SK-N-SH treated with all-trans-retinoic acid at 6 μM for 48 hours (cell line): Measurements from ENCODE around the gene HELZ2.
"Not testable (repeated sequence)": the region's sequence is repeated elsewhere in the genome, so short reads cannot be mapped to it uniquely, and the experiment has no call there.

Source experiments
- ATAC-seq: fragments of 200-7000 bp; cut with Tn5 transposase; 3 replicates; pipeline ENCODE4 v1.9.1; 2020; ENCODE audit warnings: mild to moderate bottlenecking, moderate library complexity
- ARNTL ChIP-seq: fragments of 450-650 bp; formaldehyde crosslinking; IDR thresholded peaks from 2 replicates; pipeline ENCODE4 v1.5.0; 2020; ENCODE audit warnings: low read depth, mild to moderate bottlenecking, moderate library complexity, borderline replicate concordance
- BACH2 ChIP-seq: fragments of 250-450 bp; sonication (Bioruptor Pico); IDR thresholded peaks from 2 replicates; pipeline ENCODE4 v1.9.0; 2021; ENCODE audit warnings: mild to moderate bottlenecking, borderline replicate concordance
- ESRRG ChIP-seq: fragments of 250-450 bp; sonication (Bioruptor Pico); IDR thresholded peaks from 2 replicates; pipeline ENCODE4 v1.6.1; 2021; ENCODE audit warnings: mild to moderate bottlenecking
- GLIS3 ChIP-seq: fragments of 250-450 bp; sonication (Bioruptor Pico); IDR thresholded peaks from 2 replicates; pipeline ENCODE4 v1.5.0; 2020; ENCODE audit warnings: mild to moderate bottlenecking, moderate library complexity
- ISL1 ChIP-seq: fragments of 250-450 bp; sonication (Bioruptor Pico); IDR thresholded peaks from 2 replicates; pipeline ENCODE4 v2.1.2; 2022; ENCODE audit warnings: mild to moderate bottlenecking, moderate library complexity
- OSR1 ChIP-seq: fragments of 250-450 bp; sonication (Bioruptor Pico); IDR thresholded peaks from 2 replicates; pipeline ENCODE4 v1.8.0; 2022; ENCODE audit warnings: moderate library complexity, mild to moderate bottlenecking, inconsistent platforms
- PPARA ChIP-seq: fragments of 250-450 bp; sonication (Bioruptor Pico); IDR thresholded peaks from 2 replicates; pipeline ENCODE4 v1.5.0; 2020; ENCODE audit warnings: mild to moderate bottlenecking, borderline replicate concordance
- RARB ChIP-seq: fragments of 250-450 bp; sonication (Bioruptor Pico); IDR thresholded peaks from 2 replicates; pipeline ENCODE4 v1.8.0; 2021; ENCODE audit warnings: mild to moderate bottlenecking, moderate library complexity
- SNAI2 ChIP-seq: fragments of 250-450 bp; sonication (Bioruptor Pico); IDR thresholded peaks from 2 replicates; pipeline ENCODE4 v1.5.0; 2020; ENCODE audit warnings: mild to moderate bottlenecking, moderate library complexity
- TCF4 ChIP-seq: fragments of 250-450 bp; sonication (Bioruptor Pico); IDR thresholded peaks from 2 replicates; pipeline ENCODE4 v1.8.0; 2021; ENCODE audit warnings: mild to moderate bottlenecking, moderate library complexity, borderline replicate concordance
- TOX ChIP-seq: fragments of 250-450 bp; sonication (Bioruptor Pico); IDR thresholded peaks from 2 replicates; pipeline ENCODE4 v1.8.0; 2021; ENCODE audit warnings: mild to moderate bottlenecking, moderate library complexity, borderline replicate concordance
- ZC3H10 ChIP-seq: fragments of 250-450 bp; sonication (Bioruptor Pico); IDR thresholded peaks from 2 replicates; pipeline ENCODE4 v1.5.1; 2021; ENCODE audit warnings: mild to moderate bottlenecking, moderate library complexity
- ZFP3 ChIP-seq: fragments of 250-450 bp; sonication (Bioruptor Pico); IDR thresholded peaks from 2 replicates; pipeline ENCODE4 v1.5.0; 2020; ENCODE audit warnings: mild to moderate bottlenecking, moderate library complexity
- ZFP30 ChIP-seq: fragments of 450-650 bp; formaldehyde crosslinking; IDR thresholded peaks from 2 replicates; pipeline ENCODE4 v1.5.0; 2022; ENCODE audit warnings: mild to moderate bottlenecking, moderate library complexity
- ZNF565 ChIP-seq: fragments of 450-650 bp; formaldehyde crosslinking; conservative IDR thresholded peaks from 2 replicates; pipeline ENCODE4 v1.5.0; 2020; ENCODE audit warnings: low read depth, mild to moderate bottlenecking, moderate library complexity
- ZNF70 ChIP-seq: fragments of 450-650 bp; formaldehyde crosslinking; IDR thresholded peaks from 2 replicates; pipeline ENCODE4 v1.5.0; 2020; ENCODE audit warnings: mild to moderate bottlenecking, moderate library complexity
- TF ChIP-seq, protein P1 (sequence below): fragments of 250-450 bp; sonication (Bioruptor Pico); IDR thresholded peaks from 2 replicates; pipeline ENCODE4 v1.8.0; 2021; ENCODE audit warnings: low read depth, mild to moderate bottlenecking, moderate library complexity, borderline replicate concordance
- TF ChIP-seq, protein P2 (sequence below): fragments of 250-450 bp; sonication (Bioruptor Pico); IDR thresholded peaks from 2 replicates; pipeline ENCODE4 v1.5.0; 2020; ENCODE audit warnings: mild to moderate bottlenecking, moderate library complexity
- TF ChIP-seq, protein P3 (sequence below): fragments of 250-450 bp; sonication (Bioruptor Pico); IDR thresholded peaks from 2 replicates; pipeline ENCODE4 v1.8.0; 2020; ENCODE audit warnings: mild to moderate bottlenecking, moderate library complexity, borderline replicate concordance
- TF ChIP-seq, protein P4 (sequence below): fragments of 250-450 bp; sonication (Bioruptor Pico); IDR thresholded peaks from 2 replicates; pipeline ENCODE4 v1.5.1; 2020; ENCODE audit warnings: low read depth, mild to moderate bottlenecking, moderate library complexity

The HELZ2 gene

DNA sequence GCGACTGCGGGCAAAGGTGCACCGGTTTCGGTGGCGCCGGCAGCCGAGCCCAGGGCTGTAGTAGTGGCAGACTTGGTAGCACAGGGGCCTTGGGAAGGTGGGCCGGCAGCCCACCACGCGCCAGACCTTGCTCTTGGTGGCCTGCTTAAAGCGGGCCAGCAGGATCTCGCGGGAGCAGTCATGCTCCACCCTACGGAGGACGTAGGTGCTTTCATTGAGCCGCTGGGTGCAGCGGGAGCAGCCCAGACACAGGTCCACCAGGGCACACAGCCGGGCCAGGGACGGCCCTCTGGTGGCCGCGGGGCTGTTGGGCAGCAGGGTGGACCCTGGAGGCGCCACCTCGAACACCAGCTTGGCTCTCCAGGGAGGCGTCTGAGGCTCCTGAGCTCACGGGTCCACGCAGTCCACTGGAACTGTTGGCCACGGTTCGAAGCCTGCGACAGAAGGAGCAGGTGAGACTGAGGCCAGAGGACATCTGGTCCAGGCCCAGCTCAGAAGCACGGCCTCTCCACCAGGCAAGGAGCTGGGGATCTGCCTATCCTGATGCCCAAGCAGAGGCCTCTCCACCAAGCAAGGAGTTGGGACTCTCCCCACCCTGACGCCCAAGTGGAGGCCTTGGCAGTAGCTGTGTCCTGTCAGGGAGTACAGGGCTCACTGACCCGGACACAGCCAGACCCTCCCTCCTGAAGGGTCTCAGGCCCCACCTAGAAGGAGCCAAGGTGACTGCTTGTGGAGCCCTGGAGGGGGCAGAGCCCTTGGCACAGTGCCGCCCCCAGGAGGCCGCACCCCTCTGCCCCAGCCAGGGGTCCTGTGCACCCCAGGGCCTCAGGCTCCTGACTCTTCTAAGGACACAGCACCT is 1.0 kb downstream of the HELZ2 start (continued):
- TF ChIP-seq ZNF565 (CRISPR knock-in tag) (no peak), ZNF70 (no peak), ZFP30 (CRISPR knock-in tag) (no peak), ZFP3 (CRISPR knock-in tag) (no peak), ZC3H10 (CRISPR knock-in tag) (no peak)

DNA sequence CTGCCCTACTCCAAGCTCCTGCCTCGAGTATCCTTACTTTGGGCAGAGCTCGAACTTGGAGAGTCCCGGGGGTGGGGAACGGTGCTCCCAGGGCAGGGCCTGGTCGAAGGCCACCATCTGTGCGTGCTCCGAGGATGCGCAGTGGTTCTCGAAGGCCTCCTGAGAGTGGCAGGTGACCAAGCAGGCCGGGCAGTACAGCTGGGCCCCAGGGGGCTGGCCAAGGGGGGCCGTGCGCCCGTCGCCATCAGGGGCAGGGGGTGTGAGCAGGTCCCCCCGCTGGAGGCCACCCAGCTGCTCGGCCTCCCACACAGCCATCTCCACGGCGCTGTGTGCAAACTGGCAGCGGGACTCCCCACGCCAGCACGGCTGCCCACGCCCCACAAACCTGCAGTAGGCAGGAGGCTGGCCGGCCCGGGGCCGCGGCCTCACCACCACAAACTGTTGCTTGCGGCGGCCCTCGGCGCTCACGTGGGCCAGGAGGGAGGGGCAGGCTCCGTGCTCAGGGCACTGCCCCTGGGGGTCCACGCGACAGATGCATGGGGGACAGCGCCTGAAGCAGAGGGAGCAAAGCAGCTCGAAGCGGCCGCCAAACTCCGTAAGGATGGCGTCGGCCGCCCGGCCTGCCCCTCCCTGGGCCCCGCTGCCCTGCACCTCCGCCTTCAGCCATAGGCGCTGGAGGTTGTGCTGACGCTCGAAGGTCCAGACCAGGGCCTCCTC is 1.8 kb downstream of the HELZ2 start:
- ATAC-seq: no peak
- no peak for TF ChIP-seq PPARA
- no peak for TF ChIP-seq TOX
- TF ChIP-seq ZFP3 (CRISPR knock-in tag): no peak
- TF ChIP-seq, protein P1, sequence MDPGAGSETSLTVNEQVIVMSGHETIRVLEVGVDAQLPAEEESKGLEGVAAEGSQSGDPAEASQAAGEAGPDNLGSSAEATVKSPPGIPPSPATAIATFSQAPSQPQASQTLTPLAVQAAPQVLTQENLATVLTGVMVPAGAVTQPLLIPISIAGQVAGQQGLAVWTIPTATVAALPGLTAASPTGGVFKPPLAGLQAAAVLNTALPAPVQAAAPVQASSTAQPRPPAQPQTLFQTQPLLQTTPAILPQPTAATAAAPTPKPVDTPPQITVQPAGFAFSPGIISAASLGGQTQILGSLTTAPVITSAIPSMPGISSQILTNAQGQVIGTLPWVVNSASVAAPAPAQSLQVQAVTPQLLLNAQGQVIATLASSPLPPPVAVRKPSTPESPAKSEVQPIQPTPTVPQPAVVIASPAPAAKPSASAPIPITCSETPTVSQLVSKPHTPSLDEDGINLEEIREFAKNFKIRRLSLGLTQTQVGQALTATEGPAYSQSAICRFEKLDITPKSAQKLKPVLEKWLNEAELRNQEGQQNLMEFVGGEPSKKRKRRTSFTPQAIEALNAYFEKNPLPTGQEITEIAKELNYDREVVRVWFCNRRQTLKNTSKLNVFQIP: no peak
- TF ChIP-seq ARNTL: no peak
- no peak for TF ChIP-seq ZNF565 (CRISPR knock-in tag)
- TF ChIP-seq GLIS3 (CRISPR knock-in tag): no peak
- TF ChIP-seq OSR1 (CRISPR knock-in tag): no peak

DNA sequence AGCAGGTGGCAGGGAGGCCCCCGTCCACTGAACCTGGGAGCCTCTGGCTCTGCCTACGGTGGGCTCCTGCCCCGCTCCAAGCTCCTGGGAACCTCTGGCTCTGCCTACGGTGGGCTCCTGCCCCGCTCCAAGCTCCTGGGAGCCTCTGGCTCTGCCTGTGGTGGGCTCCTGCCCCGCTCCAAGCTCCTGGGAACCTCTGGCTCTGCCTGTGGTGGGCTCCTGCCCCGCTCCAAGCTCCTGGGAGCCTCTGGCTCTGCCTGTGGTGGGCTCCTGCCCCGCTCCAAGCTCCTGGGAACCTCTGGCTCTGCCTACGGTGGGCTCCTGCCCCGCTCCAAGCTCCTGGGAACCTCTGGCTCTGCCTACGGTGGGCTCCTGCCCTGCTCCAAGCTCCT is 3.0 kb downstream of the HELZ2 start:
- not testable (repeated sequence) for ATAC-seq

DNA sequence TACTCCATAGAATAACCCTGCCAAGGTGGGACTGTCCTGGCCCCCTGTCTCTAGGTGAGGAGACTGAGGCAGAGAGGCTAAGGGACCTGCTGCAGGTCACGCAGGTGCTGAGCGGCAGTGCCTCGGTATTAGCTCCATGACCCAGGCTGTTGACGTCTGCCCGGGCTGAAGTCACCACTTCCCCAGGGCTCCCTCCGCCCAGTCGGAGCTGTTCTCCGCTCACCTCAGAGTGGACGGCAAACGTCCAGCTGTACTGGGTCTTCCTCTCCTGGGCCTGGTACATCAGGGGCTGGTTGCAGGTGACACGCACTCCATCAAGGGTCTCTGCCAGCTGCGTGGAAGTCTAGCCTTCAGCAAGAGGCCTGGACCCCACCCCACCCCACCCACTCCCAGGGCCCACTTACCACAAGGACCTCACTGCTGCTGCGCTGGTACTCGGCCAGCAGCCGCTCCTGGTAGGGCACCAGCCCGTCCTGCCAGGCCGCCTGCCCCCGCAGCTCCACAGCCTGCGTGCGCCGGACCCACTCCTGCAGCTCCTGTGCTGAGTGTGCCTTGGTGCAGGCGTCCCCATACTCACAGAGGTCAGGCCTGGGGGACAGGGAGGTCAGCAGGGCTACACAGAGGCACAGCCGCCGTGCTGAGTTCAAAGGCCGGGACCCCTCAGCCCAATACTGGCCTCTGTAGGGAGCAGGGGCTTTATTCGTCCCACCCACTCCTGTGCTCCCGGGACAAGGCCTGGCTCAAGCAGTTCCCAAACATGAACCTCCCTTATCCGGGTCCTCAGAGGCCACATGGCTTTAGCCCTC is 3.6 kb downstream of the HELZ2 start:
- no peak for TF ChIP-seq ARNTL
- no peak for TF ChIP-seq ESRRG (CRISPR knock-in tag)
- TF ChIP-seq, protein P2, sequence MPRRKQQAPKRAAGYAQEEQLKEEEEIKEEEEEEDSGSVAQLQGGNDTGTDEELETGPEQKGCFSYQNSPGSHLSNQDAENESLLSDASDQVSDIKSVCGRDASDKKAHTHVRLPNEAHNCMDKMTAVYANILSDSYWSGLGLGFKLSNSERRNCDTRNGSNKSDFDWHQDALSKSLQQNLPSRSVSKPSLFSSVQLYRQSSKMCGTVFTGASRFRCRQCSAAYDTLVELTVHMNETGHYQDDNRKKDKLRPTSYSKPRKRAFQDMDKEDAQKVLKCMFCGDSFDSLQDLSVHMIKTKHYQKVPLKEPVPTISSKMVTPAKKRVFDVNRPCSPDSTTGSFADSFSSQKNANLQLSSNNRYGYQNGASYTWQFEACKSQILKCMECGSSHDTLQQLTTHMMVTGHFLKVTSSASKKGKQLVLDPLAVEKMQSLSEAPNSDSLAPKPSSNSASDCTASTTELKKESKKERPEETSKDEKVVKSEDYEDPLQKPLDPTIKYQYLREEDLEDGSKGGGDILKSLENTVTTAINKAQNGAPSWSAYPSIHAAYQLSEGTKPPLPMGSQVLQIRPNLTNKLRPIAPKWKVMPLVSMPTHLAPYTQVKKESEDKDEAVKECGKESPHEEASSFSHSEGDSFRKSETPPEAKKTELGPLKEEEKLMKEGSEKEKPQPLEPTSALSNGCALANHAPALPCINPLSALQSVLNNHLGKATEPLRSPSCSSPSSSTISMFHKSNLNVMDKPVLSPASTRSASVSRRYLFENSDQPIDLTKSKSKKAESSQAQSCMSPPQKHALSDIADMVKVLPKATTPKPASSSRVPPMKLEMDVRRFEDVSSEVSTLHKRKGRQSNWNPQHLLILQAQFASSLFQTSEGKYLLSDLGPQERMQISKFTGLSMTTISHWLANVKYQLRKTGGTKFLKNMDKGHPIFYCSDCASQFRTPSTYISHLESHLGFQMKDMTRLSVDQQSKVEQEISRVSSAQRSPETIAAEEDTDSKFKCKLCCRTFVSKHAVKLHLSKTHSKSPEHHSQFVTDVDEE (CRISPR knock-in tag): no peak
- no peak for TF ChIP-seq ZNF565 (CRISPR knock-in tag)
- TF ChIP-seq SNAI2: no peak
- TF ChIP-seq BACH2 (CRISPR knock-in tag): no peak
- TF ChIP-seq OSR1 (CRISPR knock-in tag): no peak
- TF ChIP-seq, protein P1: no peak
- no peak for TF ChIP-seq RARB (CRISPR knock-in tag)
- no peak for TF ChIP-seq TCF4 (CRISPR knock-in tag)
- TF ChIP-seq, protein P3, sequence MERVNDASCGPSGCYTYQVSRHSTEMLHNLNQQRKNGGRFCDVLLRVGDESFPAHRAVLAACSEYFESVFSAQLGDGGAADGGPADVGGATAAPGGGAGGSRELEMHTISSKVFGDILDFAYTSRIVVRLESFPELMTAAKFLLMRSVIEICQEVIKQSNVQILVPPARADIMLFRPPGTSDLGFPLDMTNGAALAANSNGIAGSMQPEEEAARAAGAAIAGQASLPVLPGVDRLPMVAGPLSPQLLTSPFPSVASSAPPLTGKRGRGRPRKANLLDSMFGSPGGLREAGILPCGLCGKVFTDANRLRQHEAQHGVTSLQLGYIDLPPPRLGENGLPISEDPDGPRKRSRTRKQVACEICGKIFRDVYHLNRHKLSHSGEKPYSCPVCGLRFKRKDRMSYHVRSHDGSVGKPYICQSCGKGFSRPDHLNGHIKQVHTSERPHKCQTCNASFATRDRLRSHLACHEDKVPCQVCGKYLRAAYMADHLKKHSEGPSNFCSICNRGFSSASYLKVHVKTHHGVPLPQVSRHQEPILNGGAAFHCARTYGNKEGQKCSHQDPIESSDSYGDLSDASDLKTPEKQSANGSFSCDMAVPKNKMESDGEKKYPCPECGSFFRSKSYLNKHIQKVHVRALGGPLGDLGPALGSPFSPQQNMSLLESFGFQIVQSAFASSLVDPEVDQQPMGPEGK (CRISPR knock-in tag): no peak
- TF ChIP-seq ZC3H10 (CRISPR knock-in tag): no peak
- TF ChIP-seq ISL1 (CRISPR knock-in tag): no peak
- no peak for TF ChIP-seq GLIS3 (CRISPR knock-in tag)
- TF ChIP-seq, protein P4, sequence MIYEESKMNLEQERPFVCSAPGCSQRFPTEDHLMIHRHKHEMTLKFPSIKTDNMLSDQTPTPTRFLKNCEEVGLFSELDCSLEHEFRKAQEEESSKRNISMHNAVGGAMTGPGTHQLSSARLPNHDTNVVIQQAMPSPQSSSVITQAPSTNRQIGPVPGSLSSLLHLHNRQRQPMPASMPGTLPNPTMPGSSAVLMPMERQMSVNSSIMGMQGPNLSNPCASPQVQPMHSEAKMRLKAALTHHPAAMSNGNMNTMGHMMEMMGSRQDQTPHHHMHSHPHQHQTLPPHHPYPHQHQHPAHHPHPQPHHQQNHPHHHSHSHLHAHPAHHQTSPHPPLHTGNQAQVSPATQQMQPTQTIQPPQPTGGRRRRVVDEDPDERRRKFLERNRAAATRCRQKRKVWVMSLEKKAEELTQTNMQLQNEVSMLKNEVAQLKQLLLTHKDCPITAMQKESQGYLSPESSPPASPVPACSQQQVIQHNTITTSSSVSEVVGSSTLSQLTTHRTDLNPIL (CRISPR knock-in tag): no peak
- no peak for ATAC-seq
